ENCODE measurements around the gene TRPV6. TPM values are rescaled to one million over a fixed set of nuclear protein-coding genes. Genes with fewer than 3 reads are reported as not detected.

Gene TRPV6
- total RNA-seq, 1 donor from 2014 or later, result not detected

- DNase-seq, result no peak
Observed at GRCh38 chr7:142906643-142907042, 21.1 kb upstream of the TRPV6 start.

- no peak for DNase-seq
Observed at GRCh38 chr7:142905759-142906158, 20.2 kb upstream of the TRPV6 start.

- DNase-seq, result no peak
Observed at GRCh38 chr7:142904128-142904527, 18.6 kb upstream of the TRPV6 start.

- no peak for DNase-seq
Observed at GRCh38 chr7:142901426-142902259, 16.1 kb upstream of the TRPV6 start.

GRCh38 chr7:142899661-142900060, 14.1 kb upstream of the TRPV6 start:
- DNase-seq, result no peak

- DNase-seq, result no peak
Observed at GRCh38 chr7:142898377-142899170, 13.0 kb upstream of the TRPV6 start.

- no peak for DNase-seq
Observed at GRCh38 chr7:142897691-142898090, 12.1 kb upstream of the TRPV6 start.

GRCh38 chr7:142896741-142897379, 11.3 kb upstream of the TRPV6 start:
- no peak for DNase-seq

GRCh38 chr7:142896151-142896550, 10.6 kb upstream of the TRPV6 start:
- no peak for DNase-seq

- DNase-seq, result no peak
Observed at GRCh38 chr7:142894985-142895593, 9.5 kb upstream of the TRPV6 start.

- DNase-seq, result no peak
Observed at GRCh38 chr7:142894112-142894984, 8.8 kb upstream of the TRPV6 start.

- no peak for DNase-seq
Observed at GRCh38 chr7:142892951-142893350, 7.4 kb upstream of the TRPV6 start.

- no peak for DNase-seq
Observed at GRCh38 chr7:142891490-142892082, 6.0 kb upstream of the TRPV6 start.

- DNase-seq, result no peak
Observed at GRCh38 chr7:142890874-142891485, 5.4 kb upstream of the TRPV6 start.

GRCh38 chr7:142889816-142890215, 4.3 kb upstream of the TRPV6 start:
- no peak for DNase-seq

- DNase-seq, result no peak
Observed at GRCh38 chr7:142887282-142888015, 1.9 kb upstream of the TRPV6 start.

- DNase-seq, result no peak
Observed at GRCh38 chr7:142886866-142887265, 1.3 kb upstream of the TRPV6 start.

GRCh38 chr7:142884286-142884640, 1.3 kb downstream of the TRPV6 start:
- no peak for DNase-seq

- no peak for DNase-seq
Observed at GRCh38 chr7:142883571-142884285, 1.8 kb downstream of the TRPV6 start.

- no peak for DNase-seq
Observed at GRCh38 chr7:142883145-142883544, 2.4 kb downstream of the TRPV6 start.

Measured in dermis blood vessel endothelial cell (primary cell).